Keratinocyte (primary cell): ENCODE data around the gene SMC4. TPM values are rescaled to one million over a fixed set of nuclear protein-coding genes. Genes with fewer than 3 reads are reported as not detected.

Experiments used
- DNase-seq: peaks from one replicate; pipeline ENCODE4 v3.0.0-alpha.2; 2011; ENCODE audit warnings: low read depth, missing footprints, low spot score
- FAIRE-seq: peaks from 2 replicates; lab custom pipeline; 2011; peaks lifted over from hg19 to GRCh38; lab: Jason Lieb, UNC
- H2AFZ ChIP-seq: 2 replicates; pipeline ENCODE4 v1.6.0; 2012; ENCODE audit warnings: low read length, control low read depth, inconsistent platforms; ENCODE audit not compliant: control insufficient read depth
- H3K27ac ChIP-seq: 2 replicates; pipeline ENCODE4 v1.5.1; 2011; ENCODE audit warnings: low read length; ENCODE audit not compliant: control insufficient read depth, insufficient read depth
- H3K27me3 ChIP-seq: 3 replicates; pipeline ENCODE4 v1.6.0; 2011; ENCODE audit warnings: low read length; ENCODE audit not compliant: control insufficient read depth, insufficient read depth; ENCODE audit errors: extremely low read depth
- H3K36me3 ChIP-seq, 2 experiments: 2 replicates in 1 of 2; 3 replicates in 1 of 2; pipeline ENCODE4 v1.5.1; 2011; ENCODE audit warnings: low read length in 2 of 2, mild to moderate bottlenecking in 1 of 2; ENCODE audit not compliant: control insufficient read depth in 2 of 2, insufficient read depth in 2 of 2; ENCODE audit errors: extremely low read depth in 1 of 2
- H3K4me1 ChIP-seq: 3 replicates; pipeline ENCODE4 v1.5.1; 2011; ENCODE audit warnings: low read length; ENCODE audit not compliant: control insufficient read depth, insufficient read depth; ENCODE audit errors: extremely low read depth
- H3K4me2 ChIP-seq: 3 replicates; pipeline ENCODE4 v1.6.0; 2011; ENCODE audit warnings: low read depth, low read length; ENCODE audit not compliant: control insufficient read depth, insufficient read depth; ENCODE audit errors: extremely low read depth
- H3K4me3 ChIP-seq, 3 experiments: fragments of 200-600 bp in 1 of 3; sonication (generic) in 1 of 3; 2 replicates in 2 of 3; 3 replicates in 1 of 3; pipeline ENCODE4 v1.5.1; 2011 to 2016; ENCODE audit warnings: low read length in 3 of 3, mild to moderate bottlenecking in 3 of 3, control low read depth in 2 of 3, inconsistent platforms in 1 of 3, low read depth in 1 of 3, mixed read lengths in 1 of 3, mixed run types in 1 of 3, moderate library complexity in 1 of 3; ENCODE audit not compliant: control insufficient read depth in 2 of 3, insufficient read depth in 2 of 3; ENCODE audit errors: extremely low read depth in 1 of 3
- H3K79me2 ChIP-seq: 2 replicates; pipeline ENCODE4 v1.6.0; 2012; ENCODE audit warnings: low read length; ENCODE audit not compliant: control insufficient read depth, insufficient read depth
- H3K9ac ChIP-seq: 3 replicates; pipeline ENCODE4 v1.6.0; 2011; ENCODE audit warnings: low read length; ENCODE audit not compliant: control insufficient read depth, insufficient read depth; ENCODE audit errors: extremely low read depth
- H3K9me1 ChIP-seq: 3 replicates; pipeline ENCODE4 v1.6.0; 2011; ENCODE audit warnings: low read length; ENCODE audit not compliant: control insufficient read depth, insufficient read depth; ENCODE audit errors: extremely low read depth
- H3K9me3 ChIP-seq: 2 replicates; pipeline ENCODE4 v1.5.1; 2012; ENCODE audit warnings: low read depth, low read length; ENCODE audit not compliant: control insufficient read depth
- H4K20me1 ChIP-seq: 3 replicates; pipeline ENCODE4 v1.6.0; 2011; ENCODE audit warnings: low read length; ENCODE audit not compliant: control insufficient read depth, insufficient read depth; ENCODE audit errors: extremely low read depth
- CTCF ChIP-seq, 3 experiments: IDR thresholded peaks in 1 of 3; conservative IDR thresholded peaks in 1 of 3; optimal IDR thresholded peaks in 1 of 3; 2 replicates in 2 of 3; 3 replicates in 1 of 3; pipeline versions ENCODE3 to v1.5.1; 2011; ENCODE audit warnings: low read length in 3 of 3, mild to moderate bottlenecking in 3 of 3, moderate library complexity in 2 of 3, control low read depth in 1 of 3, inconsistent platforms in 1 of 3; ENCODE audit not compliant: insufficient read depth in 2 of 3; ENCODE audit errors: extremely low read depth in 1 of 3
- EZH2 ChIP-seq: IDR thresholded peaks from one replicate; pipeline ENCODE4 v1.6.1; 2012; ENCODE audit warnings: inconsistent platforms, mild to moderate bottlenecking, low read length, moderate library complexity
- dilution Hi-C: fragments of 300-500 bp; cut with MboI; formaldehyde crosslinking; loops from one replicate; pipeline ENCODE4 v1.7.0; 2020; ENCODE audit warnings: low sequenced_read_pairs; ENCODE audit not compliant: extremely low pct_ligation_motif_present
- polyA plus RNA-seq, 5 experiments: library from polyadenylated mRNA; depleted of rRNA in 3 of 5; stranded (reverse) in 3 of 5; stranded (forward) in 1 of 5; unstranded in 1 of 5; fragments of >200 nt; gene quantifications; 1 replicate in 1 of 5; 2 replicates in 3 of 5; 3 replicates in 1 of 5; pipeline versions ENCODE4 v1.2.1 to v1.2.3, GENCODE V29; 2011 to 2012; ENCODE audit warnings: missing spikeins in 2 of 5, low read depth in 1 of 5, low replicate concordance in 1 of 5

Gene SMC4
- polyA plus RNA-seq, 1 donor (not counting 4 experiments of a cell fraction or from before 2014, with no cell fraction given) = 45.2 TPM

GRCh38 chr3:160444411-160444810, 45.0 kb downstream of the SMC4 start:
- Histone ChIP-seq H2AFZ (no peak overlapping the region), H4K20me1 (no peaks in the 10 kb centered on the region), H3K4me1 (peaks cover 15% of the 10 kb centered on the region), H3K9ac (no peak overlapping the region), H3K4me2 (no peak overlapping the region), H3K79me2 (peaks cover 77% of the 10 kb centered on the region), H3K9me3 (no peaks in the 10 kb centered on the region), H3K27ac (no peak overlapping the region), H3K36me3 (peaks cover 0 to 9% of the 10 kb centered on the region in 2 experiments), H3K27me3 (no peaks in the 10 kb centered on the region), H3K9me1 (no peaks in the 10 kb centered on the region), H3K4me3 (no peak overlapping the region)
- TF ChIP-seq EZH2 (no peak), CTCF (optimal IDR thresholded peaks at IDR 0.05 in 1 of 3, IDR thresholded peaks at IDR 0.05 in 1 of 3, conservative IDR thresholded peaks at IDR 0.05 in 1 of 3; ENCODE audit: extremely low read depth in 1 of 3, insufficient read depth in 2 of 3, low read length in 3 of 3) (no peak)
- dilution Hi-C loops = no loop called here
- FAIRE-seq (no peak), DNase-seq (no peak)

GRCh38 chr3:160445854-160446253, 46.4 kb downstream of the SMC4 start:
- Histone ChIP-seq H3K36me3 (peaks cover 0 to 9% of the 10 kb centered on the region in 2 experiments), H3K4me3 (no peak overlapping the region), H3K4me2 (no peak overlapping the region), H2AFZ (no peak overlapping the region), H3K9me1 (no peaks in the 10 kb centered on the region), H3K9me3 (peaks cover 3% of the 10 kb centered on the region), H4K20me1 (no peaks in the 10 kb centered on the region), H3K27ac (no peak overlapping the region), H3K79me2 (peaks cover 70% of the 10 kb centered on the region), H3K27me3 (no peaks in the 10 kb centered on the region), H3K4me1 (peaks cover 24% of the 10 kb centered on the region), H3K9ac (no peak overlapping the region)
- dilution Hi-C loops = no loop called here
- no peak for TF ChIP-seq CTCF (optimal IDR thresholded peaks at IDR 0.05 in 1 of 3, IDR thresholded peaks at IDR 0.05 in 1 of 3, conservative IDR thresholded peaks at IDR 0.05 in 1 of 3; ENCODE audit: extremely low read depth in 1 of 3, insufficient read depth in 2 of 3, low read length in 3 of 3)
- no peak for TF ChIP-seq EZH2
- DNase-seq = no peak
- FAIRE-seq = no peak
